ENCODE results near the gene SERTM2. TPM values are rescaled to one million over a fixed set of nuclear protein-coding genes. Genes with fewer than 3 reads are reported as not detected.

The SERTM2 gene
- total and polyA plus RNA-seq, 2 donors (not counting 3 experiments of a cell fraction or from before 2014, with no cell fraction given) = not detected

DNA sequence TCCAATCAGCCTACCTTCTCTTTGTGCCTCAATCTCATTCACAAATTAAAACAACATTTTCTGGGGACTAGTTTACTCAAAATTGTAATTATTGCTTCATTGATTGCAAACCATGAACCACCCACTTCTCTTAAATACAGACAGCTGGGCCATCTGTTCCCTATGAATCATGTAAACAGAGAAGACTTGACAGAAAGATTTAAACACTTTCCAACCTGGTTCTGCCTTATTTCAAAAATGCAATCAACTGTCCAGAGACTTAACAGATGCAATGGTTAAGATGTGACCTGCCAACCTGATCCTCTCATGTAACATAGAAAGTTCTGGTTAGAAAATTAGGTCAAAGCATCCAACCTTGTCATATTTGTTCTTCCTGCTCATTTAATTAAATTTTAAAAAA lies 20.8 kb upstream of the SERTM2 start:
- no peaks in the 10 kb centered on the region for H3K9me3 ChIP-seq (replicated peaks; ENCODE audit: control insufficient read depth, insufficient read depth, low read length)
- H3K9me1 ChIP-seq (replicated peaks; ENCODE audit: control insufficient read depth, extremely low read depth, insufficient read depth, low read length) = no peaks in the 10 kb centered on the region
- POLR2A ChIA-PET = no interaction called here
- no peak overlapping the region for H3K4me3 ChIP-seq (replicated peaks in 1 of 3; ENCODE audit: insufficient read depth in 1 of 3, low read depth in 1 of 3, low read length in 3 of 3)
- H3K4me2 ChIP-seq (ENCODE audit: insufficient read depth, low read length) = no peak overlapping the region
- BruUV-seq (replicated peaks) = no TSS peak
- FAIRE-seq = no peak
- H3K4me1 ChIP-seq (ENCODE audit: control insufficient read depth, extremely low read depth, insufficient read depth, low read length) = no peaks in the 10 kb centered on the region
- dilution Hi-C loops (cut with MboI; ENCODE audit: extremely low pct_ligation_motif_present, low sequenced_read_pairs) (no loop called here), intact Hi-C loops (cut with micrococcal nuclease) (no loop called here)
- TF ChIP-seq, protein P1, sequence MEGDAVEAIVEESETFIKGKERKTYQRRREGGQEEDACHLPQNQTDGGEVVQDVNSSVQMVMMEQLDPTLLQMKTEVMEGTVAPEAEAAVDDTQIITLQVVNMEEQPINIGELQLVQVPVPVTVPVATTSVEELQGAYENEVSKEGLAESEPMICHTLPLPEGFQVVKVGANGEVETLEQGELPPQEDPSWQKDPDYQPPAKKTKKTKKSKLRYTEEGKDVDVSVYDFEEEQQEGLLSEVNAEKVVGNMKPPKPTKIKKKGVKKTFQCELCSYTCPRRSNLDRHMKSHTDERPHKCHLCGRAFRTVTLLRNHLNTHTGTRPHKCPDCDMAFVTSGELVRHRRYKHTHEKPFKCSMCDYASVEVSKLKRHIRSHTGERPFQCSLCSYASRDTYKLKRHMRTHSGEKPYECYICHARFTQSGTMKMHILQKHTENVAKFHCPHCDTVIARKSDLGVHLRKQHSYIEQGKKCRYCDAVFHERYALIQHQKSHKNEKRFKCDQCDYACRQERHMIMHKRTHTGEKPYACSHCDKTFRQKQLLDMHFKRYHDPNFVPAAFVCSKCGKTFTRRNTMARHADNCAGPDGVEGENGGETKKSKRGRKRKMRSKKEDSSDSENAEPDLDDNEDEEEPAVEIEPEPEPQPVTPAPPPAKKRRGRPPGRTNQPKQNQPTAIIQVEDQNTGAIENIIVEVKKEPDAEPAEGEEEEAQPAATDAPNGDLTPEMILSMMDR (IDR thresholded peaks at IDR 0.05; ENCODE audit: extremely low read depth in 1 of 2, insufficient read depth in 1 of 2, low read depth in 1 of 2, low read length in 2 of 2) = no peak
- TF ChIP-seq GATA2 (IDR thresholded peaks at IDR 0.05; ENCODE audit: insufficient read depth, insufficient read length, low read depth, low read length) (no peak), FOS (IDR thresholded peaks at IDR 0.05; ENCODE audit: borderline replicate concordance, insufficient read depth, low read length) (no peak)
- H3K27me3 ChIP-seq (ENCODE audit: control insufficient read depth in 2 of 2, insufficient read depth in 2 of 2, low read length in 2 of 2) = no peaks in the 10 kb centered on the region
- no peaks in the 10 kb centered on the region for H4K20me1 ChIP-seq (replicated peaks; ENCODE audit: control insufficient read depth, extremely low read depth, insufficient read depth, low read length)
- H3K36me3 ChIP-seq (ENCODE audit: control insufficient read depth in 2 of 2, extremely low read depth in 1 of 2, insufficient read depth in 2 of 2, low read length in 2 of 2) = no peaks in the 10 kb centered on the region
- H3K27ac ChIP-seq (ENCODE audit: insufficient read depth, low read depth, low read length) = no peak overlapping the region
- H2AFZ ChIP-seq (ENCODE audit: low read depth, low read length) = no peak overlapping the region
- CTCF ChIA-PET = no interaction called here
- H3K9ac ChIP-seq (replicated peaks; ENCODE audit: extremely low read depth, insufficient read depth, low read length) = no peak overlapping the region
- no peaks in the 10 kb centered on the region for H3K79me2 ChIP-seq (ENCODE audit: control insufficient read depth, insufficient read depth, low read length)
- DNase-seq (ENCODE audit: low read depth, low spot score) = no peak

DNA sequence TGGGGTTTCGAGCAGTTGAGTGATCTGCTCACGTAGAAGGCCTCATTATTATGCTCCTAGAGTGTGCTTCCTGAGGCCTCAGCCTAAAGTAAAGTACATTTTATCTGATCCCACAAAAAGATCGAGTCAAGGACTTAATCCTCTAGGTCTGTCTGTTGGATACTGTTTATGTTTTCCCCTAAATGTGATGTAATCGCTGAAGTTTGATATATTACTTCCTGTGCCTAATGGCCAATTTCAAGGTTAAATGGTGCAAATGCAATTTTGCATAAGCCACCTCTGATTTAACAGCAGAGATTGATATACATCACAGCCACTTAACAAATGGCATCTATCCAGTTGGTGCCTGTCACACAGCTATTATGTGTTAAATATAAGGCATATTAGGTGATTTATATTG lies 19.4 kb upstream of the SERTM2 start:
- no peak for FAIRE-seq
- POLR2A ChIA-PET = no interaction called here

More for the DNA sequence above, 19.4 kb upstream of the SERTM2 start:
- Histone ChIP-seq H3K9me3 (replicated peaks; ENCODE audit: control insufficient read depth, insufficient read depth, low read length) (no peaks in the 10 kb centered on the region), H3K9ac (replicated peaks; ENCODE audit: extremely low read depth, insufficient read depth, low read length) (no peak overlapping the region), H3K36me3 (ENCODE audit: control insufficient read depth in 2 of 2, extremely low read depth in 1 of 2, insufficient read depth in 2 of 2, low read length in 2 of 2) (no peaks in the 10 kb centered on the region), H2AFZ (ENCODE audit: low read depth, low read length) (no peak overlapping the region), H3K27me3 (ENCODE audit: control insufficient read depth in 2 of 2, insufficient read depth in 2 of 2, low read length in 2 of 2) (no peaks in the 10 kb centered on the region), H3K4me2 (ENCODE audit: insufficient read depth, low read length) (no peak overlapping the region), H3K9me1 (replicated peaks; ENCODE audit: control insufficient read depth, extremely low read depth, insufficient read depth, low read length) (no peaks in the 10 kb centered on the region), H3K79me2 (ENCODE audit: control insufficient read depth, insufficient read depth, low read length) (no peaks in the 10 kb centered on the region), H4K20me1 (replicated peaks; ENCODE audit: control insufficient read depth, extremely low read depth, insufficient read depth, low read length) (no peaks in the 10 kb centered on the region), H3K4me3 (replicated peaks in 1 of 3; ENCODE audit: insufficient read depth in 1 of 3, low read depth in 1 of 3, low read length in 3 of 3) (no peak overlapping the region), H3K27ac (ENCODE audit: insufficient read depth, low read depth, low read length) (no peak overlapping the region), H3K4me1 (ENCODE audit: control insufficient read depth, extremely low read depth, insufficient read depth, low read length) (no peaks in the 10 kb centered on the region)
- TF ChIP-seq FOS (IDR thresholded peaks at IDR 0.05; ENCODE audit: borderline replicate concordance, insufficient read depth, low read length) = no peak
- TF ChIP-seq MYC (IDR thresholded peaks at IDR 0.05; ENCODE audit: low read depth, low read length) = no peak
- no peak for TF ChIP-seq GATA2 (IDR thresholded peaks at IDR 0.05; ENCODE audit: insufficient read depth, insufficient read length, low read depth, low read length)
- TF ChIP-seq POLR2AphosphoS5 (IDR thresholded peaks at IDR 0.05; ENCODE audit: insufficient read depth, low read depth, low read length) = no peak
- TF ChIP-seq JUN (IDR thresholded peaks at IDR 0.05; ENCODE audit: borderline replicate concordance, insufficient read depth, insufficient read length, low read depth) = no peak
- TF ChIP-seq, protein P1 (IDR thresholded peaks at IDR 0.05; ENCODE audit: extremely low read depth in 1 of 2, insufficient read depth in 1 of 2, low read depth in 1 of 2, low read length in 2 of 2) = no peak
- no peak for TF ChIP-seq POLR2A (IDR thresholded peaks at IDR 0.05; ENCODE audit: low read depth, low read length)
- TF ChIP-seq EZH2 (IDR thresholded peaks at IDR 0.05; ENCODE audit: borderline replicate concordance, low read depth, low read length, severe bottlenecking) = no peak
- TF ChIP-seq, protein P2, sequence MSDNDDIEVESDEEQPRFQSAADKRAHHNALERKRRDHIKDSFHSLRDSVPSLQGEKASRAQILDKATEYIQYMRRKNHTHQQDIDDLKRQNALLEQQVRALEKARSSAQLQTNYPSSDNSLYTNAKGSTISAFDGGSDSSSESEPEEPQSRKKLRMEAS (IDR thresholded peaks at IDR 0.05; ENCODE audit: insufficient read depth, insufficient read length) = no peak
- DNase-seq (ENCODE audit: low read depth, low spot score) = no peak
- dilution Hi-C loops (cut with MboI; ENCODE audit: extremely low pct_ligation_motif_present, low sequenced_read_pairs) (no loop called here), intact Hi-C loops (cut with micrococcal nuclease) (no loop called here)
- CTCF ChIA-PET = no interaction called here
- BruUV-seq (replicated peaks) = no TSS peak
